ENCODE data around the gene CNN2. TPM values are rescaled to one million over a fixed set of nuclear protein-coding genes. Genes with fewer than 3 reads are reported as not detected.

CNN2 gene
- total RNA-seq, 2 experiments from 2014 or later = 307 to 318 TPM

DNA sequence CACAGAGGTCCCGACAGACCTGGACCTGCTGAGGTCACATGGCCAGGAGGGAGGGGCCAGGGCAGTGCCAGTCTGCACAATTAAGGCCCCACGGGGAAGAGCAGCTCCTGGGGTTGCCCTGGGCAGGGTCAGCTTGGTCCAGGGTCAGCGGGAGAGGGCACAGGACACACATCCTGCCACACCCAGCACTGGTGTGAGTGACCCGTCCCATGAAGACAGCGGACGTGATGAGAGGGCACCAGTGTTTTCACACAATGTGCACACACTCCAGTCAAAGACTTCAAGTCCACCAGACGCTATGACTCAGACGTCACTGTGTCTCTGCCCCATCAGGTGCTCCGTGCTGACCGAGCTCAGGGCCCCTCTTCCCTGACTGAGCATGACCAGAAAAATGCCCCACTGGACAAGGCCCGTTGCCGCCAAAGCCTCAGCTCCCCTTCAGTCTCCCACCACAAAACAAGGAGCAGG, 9.7 kb upstream of the CNN2 start:
- peaks cover 6% of the 10 kb centered on the region for H3K27me3 Mint-ChIP-seq
- no peak overlapping the region for H3K27ac ChIP-seq (ENCODE audit: low read depth in 1 of 2, low read length in 2 of 2)

GRCh38 chr19:1017115-1017905, 9.1 kb upstream of the CNN2 start:
- TF ChIP-seq CTCF (IDR thresholded peaks at IDR 0.05) = no peak
- Histone ChIP-seq H3K27ac (ENCODE audit: low read depth in 1 of 2, low read length in 2 of 2) (no peak overlapping the region), H3K9me3 (ENCODE audit: control insufficient read depth in 1 of 2, insufficient read depth in 1 of 2, low read length in 2 of 2) (no peaks in the 10 kb centered on the region), H3K4me3 (ENCODE audit: low read length) (no peak overlapping the region), H3K4me1 (ENCODE audit: insufficient read depth, low read length) (peaks cover 74% of the 10 kb centered on the region), H3K36me3 (ENCODE audit: insufficient read depth, low read length) (peaks cover 32% of the 10 kb centered on the region), H3K27me3 (ENCODE audit: control insufficient read depth in 1 of 2, insufficient read depth in 2 of 2, low read length in 2 of 2) (no peaks in the 10 kb centered on the region)
- Mint-ChIP-seq H3K9me3 (no peaks in the 10 kb centered on the region), H3K4me3 (peak overlapping the region; percentile 71), H3K36me3 (ENCODE audit: low read depth) (peaks cover 30% of the 10 kb centered on the region), H3K4me1 (ENCODE audit: low read depth) (peaks cover 33% of the 10 kb centered on the region), H3K27me3 (peaks cover 7% of the 10 kb centered on the region), H3K27ac (peak overlapping the region; percentile 74)
- DNase-seq (no peak), ATAC-seq (ENCODE audit: poor library complexity) (no peak)
- intact Hi-C loops (cut with DNase I, micrococcal nuclease) = no loop called here
- ChIA-PET POLR2A (interaction anchor here (1.0 kb wide), 1 partner anchor 58 kb away, joined by 3 read pairs; no protein-coding TSS in a partner anchor), CTCF (no interaction called here)

More for the DNA sequence above, 9.7 kb upstream of the CNN2 start:
- Histone ChIP-seq H3K9me3 (ENCODE audit: control insufficient read depth in 1 of 2, insufficient read depth in 1 of 2, low read length in 2 of 2) (peaks cover 0 to 4% of the 10 kb centered on the region in 2 experiments), H3K36me3 (ENCODE audit: insufficient read depth, low read length) (peaks cover 37% of the 10 kb centered on the region), H3K4me1 (ENCODE audit: insufficient read depth, low read length) (peaks cover 69% of the 10 kb centered on the region), H3K27me3 (ENCODE audit: control insufficient read depth in 1 of 2, insufficient read depth in 2 of 2, low read length in 2 of 2) (no peaks in the 10 kb centered on the region), H3K4me3 (ENCODE audit: low read length) (no peak overlapping the region)
- ChIA-PET POLR2A (interaction anchor here (1.0 kb wide), 1 partner anchor 59 kb away, joined by 3 read pairs; no protein-coding TSS in a partner anchor), CTCF (no interaction called here)
- H3K4me1 Mint-ChIP-seq (ENCODE audit: low read depth) = peaks cover 32% of the 10 kb centered on the region
- no peaks in the 10 kb centered on the region for H3K9me3 Mint-ChIP-seq
- H3K36me3 Mint-ChIP-seq (ENCODE audit: low read depth) = peaks cover 29% of the 10 kb centered on the region
- peak overlapping the region; percentile 71 for H3K4me3 Mint-ChIP-seq
- H3K27ac Mint-ChIP-seq = peak overlapping the region; percentile 74
- DNase-seq (no peak), ATAC-seq (ENCODE audit: poor library complexity) (no peak)
- intact Hi-C loops (cut with DNase I, micrococcal nuclease) = no loop called here
- no peak for TF ChIP-seq CTCF (IDR thresholded peaks at IDR 0.05)

DNA sequence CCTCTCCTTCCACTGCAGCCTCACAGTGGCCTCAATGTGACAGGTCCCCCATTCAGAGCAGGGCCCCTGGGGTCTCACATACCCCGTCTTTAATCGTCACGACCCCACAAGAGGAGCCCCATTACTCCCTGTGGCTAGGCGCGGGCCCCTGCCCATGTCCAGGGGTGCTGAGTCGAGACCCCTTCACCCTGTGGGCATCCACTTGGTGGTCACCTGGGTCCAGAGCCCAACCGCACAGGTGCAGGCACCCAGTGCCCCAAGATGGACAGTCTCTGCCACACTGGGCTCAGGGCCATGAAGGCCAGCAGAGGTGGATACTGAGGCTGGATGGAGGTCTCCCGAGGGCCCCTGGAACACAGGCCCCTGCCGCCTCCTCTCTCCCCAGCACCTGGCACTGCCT, 8.5 kb upstream of the CNN2 start:
- H3K27ac Mint-ChIP-seq = peak overlapping the region; percentile 74
- ChIA-PET POLR2A (no interaction called here), CTCF (no interaction called here)
- peaks cover 33% of the 10 kb centered on the region for H3K4me1 Mint-ChIP-seq (ENCODE audit: low read depth)
- H3K9me3 Mint-ChIP-seq = no peaks in the 10 kb centered on the region
- H3K36me3 ChIP-seq (ENCODE audit: insufficient read depth, low read length) = peaks cover 26% of the 10 kb centered on the region
- TF ChIP-seq CTCF (IDR thresholded peaks at IDR 0.05) = no peak
- no peak overlapping the region for H3K4me3 ChIP-seq (ENCODE audit: low read length)
- intact Hi-C loops (cut with DNase I, micrococcal nuclease) = no loop called here
- H3K9me3 ChIP-seq (ENCODE audit: control insufficient read depth in 1 of 2, insufficient read depth in 1 of 2, low read length in 2 of 2) = no peaks in the 10 kb centered on the region
- H3K4me3 Mint-ChIP-seq = peak overlapping the region; percentile 98
- no peaks in the 10 kb centered on the region for H3K27me3 ChIP-seq (ENCODE audit: control insufficient read depth in 1 of 2, insufficient read depth in 2 of 2, low read length in 2 of 2)
- H3K27ac ChIP-seq (ENCODE audit: low read depth in 1 of 2, low read length in 2 of 2) = peak overlapping the region in 1 of 2 donors; percentile 4
- H3K36me3 Mint-ChIP-seq (ENCODE audit: low read depth) = peaks cover 30% of the 10 kb centered on the region
- DNase-seq (no peak), ATAC-seq (ENCODE audit: poor library complexity) (no peak)
- H3K27me3 Mint-ChIP-seq = peaks cover 7% of the 10 kb centered on the region
- H3K4me1 ChIP-seq (ENCODE audit: insufficient read depth, low read length) = peaks cover 76% of the 10 kb centered on the region
